Thoracic aorta (tissue), 2 donors: ENCODE data around the gene MLANA. TPM values are rescaled to one million over a fixed set of nuclear protein-coding genes. Genes with fewer than 3 reads are reported as not detected.
"Not testable (repeated sequence)": the region's sequence is repeated elsewhere in the genome, so short reads cannot be mapped to it uniquely, and the experiment has no call there.

ENCODE experiments used
- ATAC-seq: fragments of 150-250 bp; one replicate; pipeline ENCODE4 v1.8.0; 2017; ENCODE audit warnings: low read depth; ENCODE audit not compliant: insufficient number of reproducible peaks, low FRiP score
- DNase-seq: peaks from one replicate; pipeline ENCODE4 v3.0.0-alpha.2; 2020; ENCODE audit warnings: low spot score
- H3K27ac ChIP-seq, 2 donors: fragments of 200-600 bp; sonication (generic); 1 replicate in 1 of 2; 2 replicates in 1 of 2; pipeline ENCODE4 v1.5.1; 2016; ENCODE audit warnings: mild to moderate bottlenecking in 2 of 2, moderate library complexity in 2 of 2
- H3K27me3 ChIP-seq: fragments of 200-600 bp; sonication (generic); replicated peaks from 2 replicates; pipeline ENCODE4 v1.6.0; 2016; ENCODE audit warnings: mild to moderate bottlenecking; ENCODE audit not compliant: insufficient read depth
- H3K36me3 ChIP-seq: fragments of 200-600 bp; sonication (generic); one replicate; pipeline ENCODE4 v1.5.1; 2016
- H3K4me1 ChIP-seq, 2 donors: fragments of 200-600 bp; sonication (generic); 1 replicate in 1 of 2; 2 replicates in 1 of 2; pipeline versions ENCODE4 v1.5.1 to v1.6.0; 2016; ENCODE audit warnings: low read depth in 2 of 2, mild to moderate bottlenecking in 1 of 2; ENCODE audit not compliant: control insufficient read depth in 1 of 2
- H3K4me3 ChIP-seq: fragments of 200-600 bp; sonication (generic); 2 replicates; pipeline ENCODE4 v1.5.1; 2016; ENCODE audit warnings: mild to moderate bottlenecking
- H3K9me3 ChIP-seq: fragments of 200-600 bp; sonication (generic); 2 replicates; pipeline ENCODE4 v1.5.1; 2016
- CTCF ChIP-seq: fragments of 200-600 bp; sonication (generic); IDR thresholded peaks from one replicate; pipeline ENCODE4 v1.5.1; 2019; ENCODE audit warnings: antibody characterized with exemption
- total RNA-seq, 2 donors: library from RNA; depleted of rRNA; stranded (reverse); fragments of >200 nt; gene quantifications; one replicate each; pipeline versions ENCODE4 v1.1.0 to v1.2.3, GENCODE V29; 2016

Gene MLANA
- total RNA-seq, 2 donors from 2014 or later, result not detected

- H3K4me1 ChIP-seq, result no peaks in the 10 kb centered on the region
- DNase-seq (no peak), ATAC-seq (no peak)
- no peaks in the 10 kb centered on the region for H3K9me3 ChIP-seq
- no peak overlapping the region for H3K27ac ChIP-seq
- no peak for TF ChIP-seq CTCF
- no peaks in the 10 kb centered on the region for H3K36me3 ChIP-seq
- H3K27me3 ChIP-seq, result no peaks in the 10 kb centered on the region
- no peak overlapping the region for H3K4me3 ChIP-seq
Observed at GRCh38 chr9:5879419-5880181, 11.1 kb upstream of the MLANA start.

- not testable (repeated sequence) for DNase-seq, H3K27ac ChIP-seq, ATAC-seq, H3K4me3 ChIP-seq, H3K9me3 ChIP-seq, H3K4me1 ChIP-seq, H3K27me3 ChIP-seq, H3K36me3 ChIP-seq
Observed at GRCh38 chr9:5882244-5883012, 8.3 kb upstream of the MLANA start.

- Histone ChIP-seq H3K27me3 (no peaks in the 10 kb centered on the region), H3K36me3 (no peaks in the 10 kb centered on the region), H3K4me1 (no peaks in the 10 kb centered on the region), H3K4me3 (no peak overlapping the region), H3K9me3 (no peaks in the 10 kb centered on the region), H3K27ac (no peak overlapping the region)
- ATAC-seq (no peak), DNase-seq (no peak)
- no peak for TF ChIP-seq CTCF
Observed at GRCh38 chr9:5884191-5884590, 6.5 kb upstream of the MLANA start.

GRCh38 chr9:5886114-5886939 is 4.4 kb upstream of the MLANA start:
- no peak overlapping the region for H3K27ac ChIP-seq
- TF ChIP-seq CTCF, result peak; percentile 74
- H3K4me1 ChIP-seq, result no peaks in the 10 kb centered on the region
- H3K9me3 ChIP-seq, result no peaks in the 10 kb centered on the region
- no peaks in the 10 kb centered on the region for H3K27me3 ChIP-seq
- no peak overlapping the region for H3K4me3 ChIP-seq
- DNase-seq (no peak), ATAC-seq (peak; percentile 63)
- no peaks in the 10 kb centered on the region for H3K36me3 ChIP-seq

- no peak overlapping the region for H3K4me3 ChIP-seq
- no peak for DNase-seq
- no peak overlapping the region for H3K27ac ChIP-seq
- TF ChIP-seq CTCF, result no peak
- no peaks in the 10 kb centered on the region for H3K4me1 ChIP-seq
- H3K36me3 ChIP-seq, result no peaks in the 10 kb centered on the region
- H3K9me3 ChIP-seq, result no peaks in the 10 kb centered on the region
- ATAC-seq, result no peak
- no peaks in the 10 kb centered on the region for H3K27me3 ChIP-seq
Observed at GRCh38 chr9:5892456-5893133, 1.9 kb downstream of the MLANA start.
